Fibroblast of the conjunctiva (primary cell): ENCODE results near the gene C9orf43.
"Not testable (repeated sequence)": the region's sequence is repeated elsewhere in the genome, so short reads cannot be mapped to it uniquely, and the experiment has no call there.

Experiments used
- DNase-seq: peaks from one replicate; pipeline ENCODE4 v3.0.0-alpha.2; 2010; ENCODE audit warnings: low read depth

C9orf43 gene

GRCh38 chr9:113381441-113381840 is 29.1 kb upstream of the C9orf43 start:
- not testable (repeated sequence) for DNase-seq

- DNase-seq: no peak
Observed at GRCh38 chr9:113381909-113382411, 28.6 kb upstream of the C9orf43 start.

GRCh38 chr9:113386571-113387393 is 23.8 kb upstream of the C9orf43 start:
- DNase-seq: no peak

- DNase-seq: no peak
Observed at GRCh38 chr9:113387560-113388230, 22.9 kb upstream of the C9orf43 start.

GRCh38 chr9:113388833-113389232 is 21.7 kb upstream of the C9orf43 start:
- no peak for DNase-seq

GRCh38 chr9:113389451-113389850 is 21.1 kb upstream of the C9orf43 start:
- no peak for DNase-seq

- no peak for DNase-seq
Observed at GRCh38 chr9:113390192-113390960, 20.2 kb upstream of the C9orf43 start.

GRCh38 chr9:113391917-113392316 is 18.6 kb upstream of the C9orf43 start:
- no peak for DNase-seq

- no peak for DNase-seq
Observed at GRCh38 chr9:113393281-113393680, 17.3 kb upstream of the C9orf43 start.

- no peak for DNase-seq
Observed at GRCh38 chr9:113395000-113395861, 15.3 kb upstream of the C9orf43 start.

- no peak for DNase-seq
Observed at GRCh38 chr9:113397203-113397631, 13.3 kb upstream of the C9orf43 start.

- no peak for DNase-seq
Observed at GRCh38 chr9:113398796-113399195, 11.8 kb upstream of the C9orf43 start.

- no peak for DNase-seq
Observed at GRCh38 chr9:113399646-113400200, 10.8 kb upstream of the C9orf43 start.

- DNase-seq: peak; percentile 97
Observed at GRCh38 chr9:113401027-113401792, 9.3 kb upstream of the C9orf43 start, which contains the start of gene ALAD. ALAD (minus strand) TSS chr9:113401284; CDS start chr9:113393559, 7,725 bp downstream.

- DNase-seq: no peak
Observed at GRCh38 chr9:113403646-113404045, 6.9 kb upstream of the C9orf43 start.

- not testable (repeated sequence) for DNase-seq
Observed at GRCh38 chr9:113406353-113406752, 4.2 kb upstream of the C9orf43 start.

GRCh38 chr9:113406873-113407511 is 3.6 kb upstream of the C9orf43 start:
- peak; percentile 65 for DNase-seq

GRCh38 chr9:113409481-113409880 is 1.1 kb upstream of the C9orf43 start:
- no peak for DNase-seq

- DNase-seq: no peak
Observed at GRCh38 chr9:113409883-113410206, 702 bp upstream of the C9orf43 start.
